ENCODE data around the gene GFRA1.

GRCh38 chr10:116256752-116257259 lies 16.2 kb downstream of the GFRA1 start:
- TF ChIP-seq POLR2A (IDR thresholded peaks at IDR 0.05) (no peak), POLR2AphosphoS5 (IDR thresholded peaks at IDR 0.05) (no peak)
